ENCODE data around the gene MCOLN1.

DNA sequence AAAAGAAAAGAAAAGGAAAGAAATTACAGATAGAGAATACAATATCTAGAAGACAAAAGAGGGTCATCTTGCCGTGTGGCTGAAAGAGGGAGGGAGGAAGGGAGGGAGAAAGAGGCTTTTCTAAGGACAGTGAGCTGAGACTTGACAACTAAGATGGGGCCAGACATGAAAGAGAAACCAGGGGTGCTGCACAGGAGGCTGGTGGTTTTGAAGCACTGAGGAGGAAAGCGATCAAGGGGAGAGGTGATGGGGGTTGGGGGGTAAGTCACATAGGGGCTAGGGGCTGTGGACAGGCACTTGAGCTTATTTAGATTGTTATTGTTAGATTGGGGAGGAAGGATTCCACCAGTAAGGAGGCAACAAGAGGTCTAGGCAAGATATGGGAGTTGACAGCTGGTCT is 30.4 kb downstream of the MCOLN1 start:
- TF ChIP-seq, protein P1, sequence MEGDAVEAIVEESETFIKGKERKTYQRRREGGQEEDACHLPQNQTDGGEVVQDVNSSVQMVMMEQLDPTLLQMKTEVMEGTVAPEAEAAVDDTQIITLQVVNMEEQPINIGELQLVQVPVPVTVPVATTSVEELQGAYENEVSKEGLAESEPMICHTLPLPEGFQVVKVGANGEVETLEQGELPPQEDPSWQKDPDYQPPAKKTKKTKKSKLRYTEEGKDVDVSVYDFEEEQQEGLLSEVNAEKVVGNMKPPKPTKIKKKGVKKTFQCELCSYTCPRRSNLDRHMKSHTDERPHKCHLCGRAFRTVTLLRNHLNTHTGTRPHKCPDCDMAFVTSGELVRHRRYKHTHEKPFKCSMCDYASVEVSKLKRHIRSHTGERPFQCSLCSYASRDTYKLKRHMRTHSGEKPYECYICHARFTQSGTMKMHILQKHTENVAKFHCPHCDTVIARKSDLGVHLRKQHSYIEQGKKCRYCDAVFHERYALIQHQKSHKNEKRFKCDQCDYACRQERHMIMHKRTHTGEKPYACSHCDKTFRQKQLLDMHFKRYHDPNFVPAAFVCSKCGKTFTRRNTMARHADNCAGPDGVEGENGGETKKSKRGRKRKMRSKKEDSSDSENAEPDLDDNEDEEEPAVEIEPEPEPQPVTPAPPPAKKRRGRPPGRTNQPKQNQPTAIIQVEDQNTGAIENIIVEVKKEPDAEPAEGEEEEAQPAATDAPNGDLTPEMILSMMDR (IDR thresholded peaks at IDR 0.05), result no peak
- TF ChIP-seq EP300 (IDR thresholded peaks at IDR 0.05), result no peak
- TF ChIP-seq POLR2A (IDR thresholded peaks at IDR 0.05), result no peak

All from gastroesophageal sphincter (tissue), 3 donors.